Subcutaneous adipose tissue (tissue), 4 donors: ENCODE measurements around the gene ETHE1. TPM values are rescaled to one million over a fixed set of nuclear protein-coding genes. Genes with fewer than 3 reads are reported as not detected.

Experiments
- total RNA-seq, 4 donors: library from RNA; depleted of rRNA; stranded (reverse); fragments of >200 nt; gene quantifications; one replicate each; pipeline ENCODE4 v1.1.0, GENCODE V29; 2016
- TF ChIP-seq, protein P1 (sequence below): fragments of 450-650 bp; IDR thresholded peaks from one replicate; pipeline ENCODE4 v1.5.1; 2016; ENCODE audit warnings: low read depth, mild to moderate bottlenecking, control low read depth, antibody characterized with exemption, moderate library complexity

Gene ETHE1
- total RNA-seq, 4 donors from 2014 or later: 20.2 to 36.7 (median 31.3) TPM

DNA sequence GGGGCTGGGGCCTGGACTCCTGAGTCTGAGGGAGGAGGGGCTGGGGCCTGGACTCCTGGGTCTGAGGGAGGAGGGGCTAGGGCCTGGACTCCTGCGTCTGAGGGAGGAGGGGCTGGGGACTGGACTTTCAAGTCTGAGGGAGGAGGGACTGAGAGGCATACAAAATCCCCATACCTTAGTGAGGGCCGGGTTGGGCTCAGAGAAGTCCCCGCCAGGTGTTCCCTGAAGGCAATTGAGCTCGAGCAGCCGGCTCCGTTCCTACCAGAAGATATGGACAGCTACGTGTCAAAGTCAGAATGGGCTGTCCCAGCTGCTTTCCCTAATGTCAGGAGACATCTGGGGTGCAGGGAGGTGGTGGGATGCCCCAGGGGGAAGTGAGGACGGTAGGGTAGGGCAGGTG is 31.9 kb downstream of the ETHE1 start:
- TF ChIP-seq, protein P1, sequence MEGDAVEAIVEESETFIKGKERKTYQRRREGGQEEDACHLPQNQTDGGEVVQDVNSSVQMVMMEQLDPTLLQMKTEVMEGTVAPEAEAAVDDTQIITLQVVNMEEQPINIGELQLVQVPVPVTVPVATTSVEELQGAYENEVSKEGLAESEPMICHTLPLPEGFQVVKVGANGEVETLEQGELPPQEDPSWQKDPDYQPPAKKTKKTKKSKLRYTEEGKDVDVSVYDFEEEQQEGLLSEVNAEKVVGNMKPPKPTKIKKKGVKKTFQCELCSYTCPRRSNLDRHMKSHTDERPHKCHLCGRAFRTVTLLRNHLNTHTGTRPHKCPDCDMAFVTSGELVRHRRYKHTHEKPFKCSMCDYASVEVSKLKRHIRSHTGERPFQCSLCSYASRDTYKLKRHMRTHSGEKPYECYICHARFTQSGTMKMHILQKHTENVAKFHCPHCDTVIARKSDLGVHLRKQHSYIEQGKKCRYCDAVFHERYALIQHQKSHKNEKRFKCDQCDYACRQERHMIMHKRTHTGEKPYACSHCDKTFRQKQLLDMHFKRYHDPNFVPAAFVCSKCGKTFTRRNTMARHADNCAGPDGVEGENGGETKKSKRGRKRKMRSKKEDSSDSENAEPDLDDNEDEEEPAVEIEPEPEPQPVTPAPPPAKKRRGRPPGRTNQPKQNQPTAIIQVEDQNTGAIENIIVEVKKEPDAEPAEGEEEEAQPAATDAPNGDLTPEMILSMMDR: no peak

DNA sequence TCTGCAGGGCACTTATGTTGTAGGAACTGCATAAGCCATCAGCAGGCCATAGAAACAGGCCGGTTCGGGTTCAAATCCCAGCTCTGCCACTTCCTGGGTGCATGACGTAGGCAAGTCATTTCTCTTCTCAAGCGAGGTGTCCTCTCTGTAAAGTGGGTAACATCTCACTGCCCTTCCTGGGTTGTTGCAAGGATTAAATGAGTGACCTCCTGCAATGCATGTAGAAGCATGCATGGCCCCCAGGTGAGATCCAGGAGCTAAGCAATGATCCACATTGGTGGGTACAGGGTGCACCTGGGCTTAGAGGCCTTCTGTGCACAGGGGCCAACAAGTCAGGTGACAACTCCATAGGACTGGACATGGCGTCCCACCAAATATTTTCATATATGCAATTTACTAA is 36.2 kb downstream of the ETHE1 start:
- TF ChIP-seq, protein P1: no peak

DNA sequence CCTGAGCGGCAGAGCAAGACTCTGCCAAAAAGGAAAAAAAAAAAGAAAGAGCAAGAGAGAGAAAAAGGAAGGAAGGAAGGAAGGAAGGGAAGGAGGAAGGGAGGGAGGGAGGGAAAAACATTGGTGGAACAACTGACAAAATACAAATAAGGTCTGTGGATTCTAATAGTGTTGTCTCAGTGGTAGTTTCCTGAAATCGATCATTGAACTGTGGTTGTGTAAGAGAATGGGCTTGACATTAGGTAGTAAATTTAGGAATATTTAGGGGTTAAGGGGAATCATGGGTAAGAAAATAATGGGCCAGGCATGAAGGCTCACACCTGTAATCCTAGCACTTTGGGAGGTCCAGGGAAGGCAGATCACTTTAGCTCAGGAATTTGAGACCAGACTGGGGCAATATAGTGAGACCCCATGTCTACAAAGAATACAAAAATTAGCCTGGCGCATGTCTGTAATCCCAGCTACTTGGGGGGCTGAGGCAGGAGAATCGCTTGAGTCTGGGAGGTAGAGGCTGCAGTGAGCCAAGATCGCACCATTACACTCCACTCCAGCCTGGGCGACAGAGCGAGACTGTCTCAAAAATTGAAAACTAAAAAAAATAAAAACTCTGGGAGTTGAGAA is 36.9 kb downstream of the ETHE1 start:
- TF ChIP-seq, protein P1: no peak

DNA sequence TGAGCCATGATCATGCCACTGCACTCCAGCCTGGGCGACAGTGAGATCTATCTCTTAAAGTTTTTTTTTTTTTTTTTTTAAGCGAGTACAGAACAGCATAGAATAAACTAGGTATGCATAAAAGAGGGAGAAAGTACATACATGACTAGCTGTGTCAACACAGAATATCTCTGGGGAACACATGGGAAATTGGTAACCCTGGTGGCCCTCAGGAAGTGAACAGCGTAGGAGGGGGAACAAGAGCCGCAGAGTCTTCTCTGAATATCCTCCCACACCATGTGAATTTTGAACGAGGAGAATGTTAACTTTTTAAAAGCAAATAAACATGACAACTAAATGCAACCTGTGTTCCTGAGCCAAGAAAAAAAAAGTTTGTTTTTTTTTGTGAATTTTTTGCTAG is 37.7 kb downstream of the ETHE1 start:
- TF ChIP-seq, protein P1: no peak

DNA sequence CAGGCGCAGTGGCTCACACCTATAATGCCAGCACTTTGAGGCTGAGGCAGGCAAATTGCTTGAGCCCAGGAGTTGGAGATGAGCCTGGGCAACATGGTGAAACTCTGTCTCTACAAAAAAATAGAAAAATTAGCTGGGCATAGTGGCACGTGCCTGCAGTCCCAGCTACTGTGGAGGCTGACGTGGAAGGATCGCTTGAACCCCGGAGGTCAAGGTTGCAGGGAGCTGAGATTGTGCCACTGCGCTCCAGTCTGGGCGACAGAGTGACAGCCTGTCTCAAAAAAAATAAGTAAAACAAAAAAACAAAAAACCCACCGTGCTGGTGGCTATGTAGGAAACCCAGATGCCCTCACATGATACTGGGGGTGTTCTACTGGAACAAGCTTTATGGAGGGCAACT is 38.8 kb downstream of the ETHE1 start:
- TF ChIP-seq, protein P1: no peak

DNA sequence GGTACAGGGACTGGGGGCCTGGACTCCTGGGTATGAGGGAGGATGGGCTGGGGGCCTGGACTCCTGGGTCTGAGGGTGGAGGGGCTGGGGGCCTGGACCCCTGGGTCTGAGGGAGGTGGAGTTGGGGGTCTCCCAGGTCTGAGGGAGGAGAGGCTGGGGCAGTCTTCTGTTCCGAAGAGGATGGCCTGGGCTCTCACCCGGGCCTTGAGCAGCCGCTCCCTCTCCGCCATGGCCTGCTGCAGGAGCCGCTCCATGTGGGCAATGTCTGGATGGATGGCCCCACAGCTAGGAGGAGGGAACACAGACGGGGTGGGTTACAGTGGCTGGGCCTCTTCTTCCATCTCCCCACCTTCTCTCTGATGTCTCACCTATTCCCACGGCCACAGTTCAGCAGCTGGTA is 40.6 kb downstream of the ETHE1 start:
- TF ChIP-seq, protein P1: no peak

DNA sequence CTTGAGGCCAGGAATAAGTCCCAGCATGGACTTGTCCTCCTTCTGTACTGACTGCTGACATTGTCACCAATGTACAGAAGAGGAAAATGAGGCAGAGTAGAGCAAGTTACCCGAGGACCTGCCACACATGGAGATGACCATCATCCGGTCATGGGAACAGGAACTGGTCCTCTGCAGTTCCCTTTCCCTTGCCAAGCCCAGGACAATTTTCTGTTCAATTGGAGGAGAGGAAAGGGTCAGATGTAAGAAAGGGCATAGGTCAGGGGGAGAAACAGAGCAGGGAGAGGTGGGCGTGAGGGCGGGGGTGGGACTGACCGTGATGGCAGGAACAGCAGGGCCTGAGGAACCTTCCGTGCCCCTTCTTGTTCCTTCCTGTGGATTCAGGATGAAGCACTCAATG is 41.0 kb downstream of the ETHE1 start:
- TF ChIP-seq, protein P1: no peak
